ENCODE results near the gene PTPRZ1. TPM values are rescaled to one million over a fixed set of nuclear protein-coding genes. Genes with fewer than 3 reads are reported as not detected.

Gene PTPRZ1
- total and polyA plus RNA-seq, 9 donors: 0.45 to 2.0 (median 0.83) TPM

DNA sequence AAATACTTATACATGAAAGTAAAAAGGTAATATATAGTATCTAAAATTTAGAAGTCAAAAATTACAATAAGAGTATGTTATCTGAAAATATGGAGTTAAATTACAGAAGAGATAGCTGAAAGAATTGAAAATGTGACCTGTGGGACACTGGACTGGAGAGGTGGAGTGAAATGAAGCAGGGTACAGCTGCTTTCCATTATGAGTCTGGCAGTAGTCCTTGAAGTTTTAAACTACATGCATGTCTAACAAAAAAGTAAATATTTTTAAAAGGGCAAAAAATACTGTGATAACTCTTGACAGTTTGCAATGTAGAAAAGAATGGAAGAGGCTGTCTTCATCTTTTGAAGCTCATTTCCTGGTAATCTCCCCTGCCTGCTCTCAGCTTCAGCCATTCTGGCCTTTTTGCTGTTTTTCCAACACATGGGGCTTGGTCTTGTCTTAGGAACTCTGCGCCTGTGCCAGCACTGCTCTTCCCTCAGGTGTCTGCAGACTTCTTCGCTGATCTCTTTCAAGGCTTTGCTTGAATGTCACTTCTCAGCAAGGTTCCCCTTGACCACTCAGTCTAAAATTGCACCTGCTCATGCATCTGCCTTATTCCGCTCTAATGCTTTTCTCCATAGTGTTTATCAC, 36.9 kb downstream of the PTPRZ1 start:
- intact Hi-C loops (cut with DNase I): no loop called here
- Histone ChIP-seq H3K4me3 (no peak overlapping the region), H3K27me3 (no peaks in the 10 kb centered on the region), H3K4me1 (ENCODE audit: insufficient read depth) (peaks cover 2% of the 10 kb centered on the region), H3K27ac (no peak overlapping the region), H3K9me3 (no peaks in the 10 kb centered on the region), H3K36me3 (no peaks in the 10 kb centered on the region)
- DNase-seq: peak in 2 of 5 donors; percentile 11 to 28
- 20 to 29% (median 28%) methylated on average over 3 of the region's 3 CpGs for WGBS, 3 donors
- no peak for TF ChIP-seq POLR2A (IDR thresholded peaks at IDR 0.05)
- TF ChIP-seq, protein P1, sequence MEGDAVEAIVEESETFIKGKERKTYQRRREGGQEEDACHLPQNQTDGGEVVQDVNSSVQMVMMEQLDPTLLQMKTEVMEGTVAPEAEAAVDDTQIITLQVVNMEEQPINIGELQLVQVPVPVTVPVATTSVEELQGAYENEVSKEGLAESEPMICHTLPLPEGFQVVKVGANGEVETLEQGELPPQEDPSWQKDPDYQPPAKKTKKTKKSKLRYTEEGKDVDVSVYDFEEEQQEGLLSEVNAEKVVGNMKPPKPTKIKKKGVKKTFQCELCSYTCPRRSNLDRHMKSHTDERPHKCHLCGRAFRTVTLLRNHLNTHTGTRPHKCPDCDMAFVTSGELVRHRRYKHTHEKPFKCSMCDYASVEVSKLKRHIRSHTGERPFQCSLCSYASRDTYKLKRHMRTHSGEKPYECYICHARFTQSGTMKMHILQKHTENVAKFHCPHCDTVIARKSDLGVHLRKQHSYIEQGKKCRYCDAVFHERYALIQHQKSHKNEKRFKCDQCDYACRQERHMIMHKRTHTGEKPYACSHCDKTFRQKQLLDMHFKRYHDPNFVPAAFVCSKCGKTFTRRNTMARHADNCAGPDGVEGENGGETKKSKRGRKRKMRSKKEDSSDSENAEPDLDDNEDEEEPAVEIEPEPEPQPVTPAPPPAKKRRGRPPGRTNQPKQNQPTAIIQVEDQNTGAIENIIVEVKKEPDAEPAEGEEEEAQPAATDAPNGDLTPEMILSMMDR (IDR thresholded peaks at IDR 0.05): no peak
- no peak for TF ChIP-seq EP300 (IDR thresholded peaks at IDR 0.05)

DNA sequence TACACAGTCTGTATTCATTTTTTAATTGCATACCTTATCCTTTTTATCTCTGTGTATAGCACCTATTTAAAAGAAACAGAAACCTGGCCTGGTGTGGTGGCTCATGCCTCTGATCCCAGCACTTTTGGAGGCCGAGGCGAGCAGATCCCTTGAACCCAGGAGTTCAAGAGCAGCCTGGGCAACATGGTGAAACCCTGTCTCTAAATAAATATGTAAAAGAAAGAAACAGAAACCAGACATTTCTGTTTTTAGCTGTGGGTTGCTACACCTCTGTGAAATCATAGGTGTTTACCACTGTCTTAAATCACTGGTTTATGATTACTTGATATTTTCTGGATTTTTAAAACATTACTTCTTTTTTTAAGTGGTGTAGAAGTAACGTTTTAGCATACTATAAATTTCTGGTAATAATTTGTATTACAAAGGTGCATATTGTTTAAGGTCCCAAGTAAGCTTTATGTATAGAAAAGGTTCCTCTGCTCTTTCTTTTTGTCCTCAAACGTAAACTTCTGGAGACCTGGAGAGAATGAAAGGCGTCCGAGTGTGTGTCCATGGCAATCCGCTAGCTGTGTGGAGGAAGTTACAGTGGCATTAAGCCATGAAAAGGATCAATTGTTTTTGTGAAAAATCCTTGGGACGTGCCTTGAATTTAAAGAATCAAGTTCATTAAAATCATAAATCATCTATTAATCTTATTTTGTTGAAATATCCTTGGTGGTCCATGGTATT, 41.1 kb downstream of the PTPRZ1 start:
- no peak for DNase-seq
- Histone ChIP-seq H3K4me3 (no peak overlapping the region), H3K27me3 (no peaks in the 10 kb centered on the region), H3K27ac (no peak overlapping the region), H3K9me3 (no peaks in the 10 kb centered on the region), H3K4me1 (ENCODE audit: insufficient read depth) (peaks cover 2% of the 10 kb centered on the region), H3K36me3 (no peaks in the 10 kb centered on the region)
- intact Hi-C loops (cut with DNase I): no loop called here
- TF ChIP-seq, protein P1 (IDR thresholded peaks at IDR 0.05): no peak
- TF ChIP-seq EP300 (IDR thresholded peaks at IDR 0.05) (no peak), POLR2A (IDR thresholded peaks at IDR 0.05) (no peak)
- WGBS, 3 donors: 79 to 93% (median 81%) methylated on average over 8 of the region's 8 CpGs

DNA sequence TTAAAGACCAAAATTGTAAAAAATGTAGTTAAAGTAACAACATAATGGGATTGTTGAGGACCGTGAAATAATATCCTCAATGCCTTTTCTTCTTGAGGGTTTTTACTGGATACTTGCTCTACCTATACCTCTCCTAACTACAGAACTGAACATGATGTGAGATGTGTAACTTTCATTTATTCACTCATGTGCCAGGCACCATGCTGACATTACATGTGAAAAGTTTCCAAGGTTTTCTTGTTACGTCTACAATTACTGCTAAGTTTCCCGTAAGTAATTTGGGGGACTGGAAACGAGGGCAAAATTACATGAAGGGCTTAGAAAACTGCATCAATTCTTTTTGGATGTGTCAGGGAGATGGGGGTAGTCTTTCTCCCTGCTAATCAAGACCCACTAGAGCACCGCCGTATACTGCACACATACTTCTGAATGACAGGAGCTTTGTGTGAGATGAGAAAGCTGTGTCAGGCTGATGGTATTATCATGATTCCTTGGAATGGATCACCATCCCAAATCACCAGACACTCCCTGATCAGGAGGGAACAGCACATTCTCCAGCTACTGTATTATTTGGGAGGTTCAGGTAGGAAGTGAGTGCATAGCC, 41.8 kb downstream of the PTPRZ1 start:
- Histone ChIP-seq H3K27ac (no peak overlapping the region), H3K4me3 (no peak overlapping the region), H3K9me3 (no peaks in the 10 kb centered on the region), H3K36me3 (no peaks in the 10 kb centered on the region), H3K4me1 (ENCODE audit: insufficient read depth) (peaks cover 2% of the 10 kb centered on the region), H3K27me3 (no peaks in the 10 kb centered on the region)
- intact Hi-C loops (cut with DNase I): no loop called here
- 85 to 93% (median 86%) methylated on average over 6 of the region's 6 CpGs for WGBS, 3 donors
- DNase-seq: no peak
- TF ChIP-seq, protein P1 (IDR thresholded peaks at IDR 0.05): no peak

DNA sequence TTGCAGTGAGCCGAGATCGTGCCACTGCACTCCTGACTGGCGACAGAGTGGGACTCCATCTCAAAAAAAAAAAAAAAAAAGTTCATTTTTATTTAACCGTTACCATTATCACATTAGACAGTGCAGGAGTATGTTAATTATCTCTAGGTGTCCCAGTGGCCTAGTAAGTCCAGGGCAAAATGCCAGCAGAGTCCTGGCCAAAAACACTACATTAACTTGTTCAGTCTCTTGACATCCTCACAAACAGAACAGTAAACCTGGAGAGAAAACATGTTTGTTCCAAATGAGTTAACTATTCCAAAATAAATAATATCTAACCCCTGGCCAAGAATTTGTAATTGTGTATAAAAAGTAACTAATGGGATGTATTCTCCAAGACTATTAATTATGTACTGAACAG, 43.2 kb downstream of the PTPRZ1 start:
- 77 to 80% (median 78%) methylated on average over 4 of the region's 4 CpGs for WGBS, 3 donors
- H3K9me3 ChIP-seq: no peaks in the 10 kb centered on the region
- no peaks in the 10 kb centered on the region for H3K36me3 ChIP-seq
- no peaks in the 10 kb centered on the region for H3K4me1 ChIP-seq (ENCODE audit: insufficient read depth)
- TF ChIP-seq EP300 (IDR thresholded peaks at IDR 0.05) (no peak), POLR2A (IDR thresholded peaks at IDR 0.05) (no peak)
- TF ChIP-seq, protein P1 (IDR thresholded peaks at IDR 0.05): no peak
- H3K27ac ChIP-seq: no peak overlapping the region
- no peak overlapping the region for H3K4me3 ChIP-seq
- H3K27me3 ChIP-seq: no peaks in the 10 kb centered on the region
- intact Hi-C loops (cut with DNase I): no loop called here
- DNase-seq: no peak
